Activated CD4-positive, alpha-beta T cell treated with anti-CD3 and anti-CD28 coated beads, Interleukin-2, amount 50 U/mL, for 1 hour (primary cell): Measurements from ENCODE around the gene PKDCC.
"Not testable (repeated sequence)": the region's sequence is repeated elsewhere in the genome, so short reads cannot be mapped to it uniquely, and the experiment has no call there.

Experiments
- DNase-seq: peaks from one replicate; pipeline ENCODE4 v3.0.0-alpha.2; 2020

Gene PKDCC

DNA sequence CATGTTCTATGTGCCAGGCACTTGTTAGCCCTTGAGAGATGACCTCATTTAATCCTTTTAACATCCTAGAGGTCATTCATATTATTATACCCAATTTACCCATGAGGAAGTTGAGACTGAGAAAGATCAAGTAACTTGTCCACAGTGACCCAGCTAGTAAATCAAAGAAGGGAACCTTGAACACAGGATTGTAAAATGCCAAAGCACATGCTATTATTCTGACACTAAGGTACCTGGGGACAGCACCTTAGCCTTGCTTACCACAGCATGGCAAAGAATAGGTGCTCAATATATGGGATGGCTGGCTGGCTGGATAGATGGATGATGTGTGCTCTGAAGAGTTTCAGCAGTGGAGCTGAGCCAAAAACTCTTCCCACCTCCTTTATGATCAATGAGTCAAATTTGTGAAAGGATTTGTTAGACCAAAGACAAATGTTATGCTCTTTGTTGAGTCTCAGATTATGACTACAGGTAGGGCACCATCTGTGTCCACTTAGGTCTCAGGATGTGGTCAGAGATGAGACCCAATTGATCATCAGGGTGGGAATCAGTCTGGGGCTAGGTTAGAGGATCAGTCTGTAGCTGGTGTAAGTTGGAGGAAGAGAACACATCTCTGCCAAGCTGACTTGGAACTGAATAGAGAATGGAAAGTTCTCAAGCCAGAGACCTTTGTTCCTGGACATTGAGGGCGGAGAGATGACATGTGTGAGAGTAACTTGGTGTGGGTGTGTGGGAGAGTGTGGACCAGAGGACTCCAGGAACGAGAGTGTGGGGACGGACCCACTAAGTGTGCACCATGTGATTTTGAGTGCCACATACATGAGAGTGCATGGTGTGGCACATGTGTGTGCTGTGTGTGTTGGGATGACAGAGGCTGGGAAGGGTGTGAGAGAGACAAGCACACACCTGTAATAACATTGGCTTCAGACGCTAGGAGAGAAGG, 16.3 kb upstream of the PKDCC start:
- DNase-seq: no peak

DNA sequence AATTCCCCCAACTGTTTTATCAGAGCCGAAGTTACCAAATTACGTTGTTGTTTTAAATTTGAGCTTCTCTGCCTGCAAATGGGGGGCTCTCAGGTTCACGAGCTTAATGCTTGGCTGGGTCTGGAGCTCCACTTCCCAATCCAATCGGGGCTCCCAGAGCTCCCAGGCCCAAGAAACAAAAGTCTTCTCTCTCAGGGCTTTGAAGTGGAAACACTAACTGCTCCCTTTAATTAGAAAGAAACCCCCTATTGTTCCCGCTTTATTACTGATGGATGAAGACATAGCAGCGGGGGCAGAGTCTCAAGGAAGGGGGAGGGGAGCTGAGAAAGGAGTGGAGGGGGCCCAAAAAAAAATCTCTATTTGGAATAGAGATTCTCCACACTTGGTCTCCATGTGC, 15.6 kb upstream of the PKDCC start:
- no peak for DNase-seq

DNA sequence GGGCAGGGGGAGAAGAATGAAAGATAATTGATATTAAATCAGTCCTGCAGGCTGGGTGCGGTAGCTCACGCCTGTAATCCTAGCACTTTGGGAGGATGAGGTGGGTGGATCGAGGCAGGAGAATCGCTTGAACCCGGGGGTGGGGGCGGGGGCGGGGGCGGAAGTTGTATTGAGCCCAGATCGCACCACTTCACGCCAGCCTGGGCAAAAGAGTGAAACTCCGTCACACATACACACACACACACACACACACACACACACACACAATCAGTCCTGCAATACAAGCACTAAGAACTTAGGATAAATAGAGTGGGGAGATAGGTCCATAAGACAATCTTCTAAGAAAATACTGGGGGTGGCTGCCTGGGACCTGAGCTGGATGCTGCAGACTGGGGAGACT, 15.1 kb upstream of the PKDCC start:
- no peak for DNase-seq

DNA sequence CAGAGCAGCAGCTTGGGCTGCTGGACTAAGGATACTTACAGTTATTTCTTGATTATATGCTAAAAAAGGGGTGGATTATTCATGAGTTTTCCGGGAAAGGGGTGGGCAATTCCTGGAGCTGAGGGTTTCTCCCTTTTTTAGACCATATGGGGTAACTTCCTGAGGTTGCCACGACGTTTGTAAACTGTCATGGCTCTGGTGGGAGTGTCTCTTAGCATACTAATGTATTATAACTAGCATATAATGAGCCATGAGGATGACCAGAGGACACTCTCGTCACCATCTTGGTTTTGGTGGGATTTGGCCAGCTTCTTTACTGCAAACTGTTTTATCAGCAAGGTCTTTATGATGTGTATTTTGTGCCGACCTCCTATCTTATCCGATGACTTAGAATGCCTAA, 13.7 kb upstream of the PKDCC start:
- DNase-seq: not testable (repeated sequence)

DNA sequence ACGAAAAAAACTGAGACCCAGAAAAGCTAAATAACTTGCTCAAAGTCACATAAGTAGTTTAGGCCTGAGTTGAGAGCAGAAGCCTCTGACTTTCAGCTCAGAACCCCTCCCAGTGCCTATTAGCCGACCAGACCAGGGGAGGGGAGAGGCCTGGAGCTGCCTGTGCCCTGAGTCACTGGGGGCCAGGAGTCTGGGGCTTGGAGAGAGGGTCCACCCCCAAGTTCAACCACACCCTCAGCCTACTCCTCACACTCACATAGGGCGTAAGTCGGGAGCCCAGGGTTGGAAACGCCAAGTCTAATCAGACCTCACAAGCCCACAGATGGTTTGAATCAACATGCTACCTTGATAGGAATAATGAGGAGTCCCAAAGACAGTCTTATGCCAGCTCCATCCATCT, 12.6 kb upstream of the PKDCC start:
- no peak for DNase-seq

DNA sequence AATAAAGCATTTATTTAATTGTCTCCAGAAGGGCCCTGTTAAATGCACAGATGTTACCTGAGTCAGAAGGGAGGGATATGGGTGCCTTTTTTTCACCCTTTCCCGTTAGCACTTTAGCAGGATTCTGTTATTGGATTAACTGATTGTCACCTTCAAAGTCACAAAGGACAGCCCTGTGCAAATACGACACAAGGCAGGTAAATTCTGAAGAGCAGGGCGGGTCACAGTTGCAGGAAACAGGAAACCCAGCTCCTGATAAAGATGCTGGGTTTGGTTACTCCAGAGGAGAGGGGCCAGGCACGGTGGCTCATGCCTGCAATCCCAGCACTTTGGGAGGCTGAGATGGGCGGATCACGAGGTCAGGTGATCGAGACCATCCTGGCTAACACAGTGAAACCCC, 11.4 kb upstream of the PKDCC start:
- DNase-seq: no peak

DNA sequence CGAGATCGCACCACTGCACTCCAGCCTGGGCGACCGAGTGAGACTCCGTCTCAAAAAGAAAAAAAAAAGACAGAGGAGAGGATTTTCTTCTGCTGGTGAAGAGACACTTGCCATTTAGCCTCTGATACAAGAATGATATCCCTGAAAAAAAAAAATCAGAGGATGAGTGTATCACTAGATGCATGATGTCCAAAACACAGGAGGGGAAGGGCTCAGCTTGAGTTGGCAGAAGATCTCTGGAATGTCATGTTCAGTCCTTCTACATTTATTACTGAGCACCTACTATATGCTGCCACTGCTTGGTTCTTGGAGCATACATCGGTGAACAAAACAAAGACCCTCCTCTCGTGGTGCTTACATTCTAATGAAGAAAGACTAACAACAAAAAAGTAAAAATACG, 10.9 kb upstream of the PKDCC start:
- no peak for DNase-seq

DNA sequence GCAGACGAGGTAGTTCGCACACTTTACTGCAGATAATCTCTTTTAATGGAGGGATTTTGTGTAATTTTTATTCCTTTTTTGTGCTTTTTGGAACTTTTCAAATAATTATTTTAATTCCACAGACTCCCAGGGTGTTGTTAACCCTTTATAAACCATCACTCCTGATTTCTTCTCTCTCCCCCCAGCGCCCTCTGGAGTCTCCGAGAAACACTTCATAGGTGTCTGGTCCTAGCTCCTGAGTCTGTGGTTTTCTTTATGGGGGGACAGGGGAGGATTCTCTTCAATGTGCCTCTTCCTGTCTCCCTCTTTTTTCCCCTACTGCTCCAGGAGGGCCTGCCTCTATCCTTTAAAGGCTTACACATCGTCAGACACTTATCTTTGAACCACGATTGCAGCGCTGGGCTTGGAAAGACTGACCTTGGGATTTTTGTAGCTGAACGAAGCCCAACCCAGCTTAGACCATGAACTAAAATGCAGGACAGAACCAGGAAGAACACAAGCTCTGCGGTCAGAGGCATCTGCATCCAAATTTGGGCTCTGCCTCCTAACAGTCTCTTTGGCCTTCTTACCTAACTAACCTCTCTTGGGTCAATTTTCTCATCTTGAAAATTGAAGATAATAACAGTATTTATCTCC, 7.1 kb upstream of the PKDCC start:
- no peak for DNase-seq

DNA sequence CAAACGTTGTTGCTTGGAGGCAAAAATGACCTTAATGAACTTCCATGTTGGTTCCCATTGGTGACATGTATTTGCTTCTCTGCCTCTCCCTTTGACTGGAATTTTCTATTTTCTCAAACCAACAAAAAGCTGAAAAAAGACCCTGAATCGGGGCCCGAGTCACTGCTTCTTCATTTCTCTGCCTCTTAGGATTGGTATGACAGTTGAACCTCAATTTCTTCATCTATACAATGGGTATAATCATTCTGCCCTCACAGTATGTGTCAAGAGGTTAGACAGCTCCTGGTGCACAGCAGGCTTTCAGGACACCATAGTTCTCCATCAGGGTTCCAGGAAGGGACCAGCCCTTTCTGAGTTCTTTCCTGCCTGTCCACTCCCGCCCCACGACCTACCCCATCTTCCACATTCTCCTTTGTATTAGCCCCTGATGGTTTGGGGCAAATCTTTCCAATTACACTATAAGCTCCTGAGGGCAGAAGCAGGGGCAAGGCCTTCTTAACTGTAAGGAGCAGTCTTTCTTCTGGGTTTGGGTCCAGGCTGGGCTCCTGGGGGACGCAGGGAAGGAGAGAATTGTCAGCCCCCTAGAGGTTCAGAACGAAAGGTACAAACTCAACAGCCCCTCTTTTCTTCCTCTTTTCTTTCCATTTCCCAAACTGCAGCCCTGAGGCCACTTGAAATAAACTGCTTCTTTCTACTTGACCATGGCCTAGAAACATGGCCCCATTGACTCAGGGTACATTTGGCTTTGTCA, 6.3 kb upstream of the PKDCC start:
- no peak for DNase-seq

DNA sequence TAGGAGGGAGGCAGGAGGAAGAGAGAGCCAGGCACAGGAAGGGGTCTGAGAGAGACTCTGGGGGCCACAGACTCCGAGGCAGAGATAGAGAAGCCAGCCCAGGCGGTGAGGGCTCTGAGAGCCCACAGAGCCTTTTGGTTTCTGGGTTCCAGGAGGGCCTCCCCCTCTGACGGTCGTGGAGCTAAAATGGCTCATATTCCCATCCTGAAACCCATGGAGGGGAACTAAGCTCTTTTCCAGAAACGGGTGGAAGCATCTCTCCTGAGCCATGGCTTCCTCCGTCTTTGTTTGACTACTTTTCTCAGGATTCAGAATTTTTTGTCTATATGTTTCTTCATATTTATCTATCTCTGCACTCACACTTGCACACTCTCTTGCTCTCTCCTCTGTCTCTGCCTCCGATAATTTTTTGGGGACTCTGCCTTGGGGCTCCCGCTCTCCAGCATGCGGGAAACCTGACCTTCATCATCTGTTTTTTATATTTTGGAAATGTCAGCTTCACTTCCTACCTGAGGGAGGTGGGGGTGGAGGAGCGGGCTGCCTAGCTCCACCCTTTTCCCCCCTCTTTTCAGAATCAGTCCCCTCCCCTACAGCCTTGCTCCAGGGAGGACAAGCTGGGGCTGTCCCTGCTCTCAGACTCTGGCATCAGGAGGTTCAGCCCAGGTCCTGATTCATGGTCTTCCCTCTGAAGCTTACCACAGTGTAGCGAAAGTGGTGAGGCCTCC, 5.0 kb upstream of the PKDCC start:
- DNase-seq: no peak

DNA sequence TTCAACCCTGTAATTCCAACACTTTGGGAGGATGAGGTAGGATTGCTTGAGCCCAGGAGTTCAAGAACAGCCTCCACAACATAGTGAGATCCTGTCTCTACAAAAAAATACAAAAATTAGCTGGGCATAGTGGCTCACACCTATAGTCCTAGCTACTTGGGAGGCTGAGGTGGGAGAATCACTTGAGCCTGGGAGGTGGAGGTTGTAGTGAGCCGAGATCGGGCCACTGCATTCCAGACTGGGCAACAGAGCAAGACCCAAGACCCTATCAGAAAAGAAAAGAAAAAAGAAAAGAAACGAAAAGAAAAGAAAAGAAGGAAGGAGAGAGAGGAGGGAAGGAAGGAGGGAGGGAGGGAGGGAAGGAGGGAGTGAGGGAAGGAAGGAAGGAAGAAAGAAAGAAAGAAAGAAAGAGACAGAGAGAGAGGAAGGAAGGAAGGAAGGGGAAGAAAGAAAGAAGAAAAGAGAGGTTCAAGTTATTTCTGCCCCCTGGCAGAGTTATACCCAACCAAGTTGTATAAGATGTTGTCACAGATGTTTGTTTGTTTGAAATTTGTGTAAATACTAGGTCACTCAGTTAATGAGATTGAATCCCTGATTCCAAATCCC, 3.9 kb upstream of the PKDCC start:
- DNase-seq: no peak

DNA sequence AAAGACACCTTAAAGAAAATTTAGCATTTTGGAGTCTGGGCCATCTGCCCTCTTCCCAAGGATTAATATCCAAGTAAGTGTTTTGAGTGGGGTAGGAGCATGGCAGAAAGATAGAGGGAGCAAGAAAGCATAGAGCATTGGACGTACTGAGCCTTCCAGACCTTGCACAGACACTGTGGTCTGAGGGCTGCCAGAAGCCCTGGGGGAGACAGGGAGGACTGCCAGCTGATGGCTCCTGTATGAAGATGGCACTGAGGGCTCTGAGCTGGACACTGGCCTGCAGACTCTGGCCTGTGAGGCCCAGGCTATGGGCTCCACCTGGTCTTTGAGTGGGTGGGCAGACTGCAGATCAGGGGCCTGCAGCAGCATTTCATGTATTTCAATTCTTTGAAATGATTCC, 2.9 kb upstream of the PKDCC start:
- DNase-seq: no peak

DNA sequence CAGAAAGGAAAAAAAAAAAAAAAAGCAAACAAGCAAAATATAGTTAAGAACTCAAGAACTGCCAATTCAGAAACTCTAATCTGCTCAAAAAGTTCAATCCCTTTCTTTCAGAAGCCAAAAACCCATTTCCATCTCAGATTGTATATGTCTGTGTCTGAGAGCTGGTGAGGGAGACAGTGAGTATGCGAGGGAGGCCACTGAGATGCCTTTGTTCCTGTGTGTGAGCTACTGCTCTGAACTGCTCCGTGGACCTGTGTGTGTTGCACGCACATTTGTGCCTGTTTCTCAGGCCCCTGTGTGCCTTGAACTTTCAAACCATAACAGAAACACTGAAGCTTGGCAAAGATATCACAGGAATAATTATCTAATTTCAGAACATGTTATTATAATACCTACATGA, 2.5 kb upstream of the PKDCC start:
- DNase-seq: no peak

DNA sequence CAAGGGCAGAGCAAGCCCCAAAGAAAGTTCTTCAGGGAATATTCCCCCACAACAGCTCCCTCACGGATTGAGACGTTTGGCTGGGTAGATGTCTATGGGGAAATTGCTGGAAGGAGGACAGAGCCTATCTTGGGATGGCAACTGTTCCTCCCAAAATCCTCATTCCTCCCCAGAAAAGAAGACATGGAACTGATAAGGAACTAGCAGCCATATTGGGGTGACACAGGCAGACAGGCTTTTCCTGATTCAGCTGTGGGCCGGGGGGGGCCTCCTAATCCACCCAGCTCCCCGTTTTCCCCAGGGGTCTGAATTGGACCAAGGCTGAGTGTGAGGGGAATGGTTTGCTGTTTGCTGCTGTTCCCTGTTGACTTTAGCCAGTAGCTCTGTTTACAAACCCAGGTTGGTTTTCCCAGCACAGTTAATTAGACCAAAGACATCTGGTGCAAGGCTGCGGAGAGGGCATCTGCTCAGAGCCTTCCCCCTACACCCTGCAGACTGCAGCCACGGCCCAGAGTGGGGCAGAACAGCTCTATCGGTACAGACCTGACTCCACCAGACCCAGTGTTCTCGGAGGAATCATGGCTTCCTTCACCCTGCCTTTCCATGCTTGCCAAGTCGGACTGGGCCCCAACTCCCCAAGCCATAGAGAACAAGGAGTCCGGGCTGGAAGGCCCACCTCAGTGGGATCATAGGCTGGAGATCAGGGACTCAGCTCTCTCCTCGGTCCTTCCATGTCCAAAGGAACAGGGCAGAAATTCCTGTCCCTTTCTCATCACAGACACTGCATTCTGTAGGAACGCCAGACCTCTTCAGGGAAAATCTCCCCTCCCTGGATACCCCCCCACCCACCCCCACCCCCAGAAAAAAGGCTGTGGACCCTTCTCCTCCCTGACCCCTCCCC, 1.7 kb upstream of the PKDCC start:
- DNase-seq: no peak

DNA sequence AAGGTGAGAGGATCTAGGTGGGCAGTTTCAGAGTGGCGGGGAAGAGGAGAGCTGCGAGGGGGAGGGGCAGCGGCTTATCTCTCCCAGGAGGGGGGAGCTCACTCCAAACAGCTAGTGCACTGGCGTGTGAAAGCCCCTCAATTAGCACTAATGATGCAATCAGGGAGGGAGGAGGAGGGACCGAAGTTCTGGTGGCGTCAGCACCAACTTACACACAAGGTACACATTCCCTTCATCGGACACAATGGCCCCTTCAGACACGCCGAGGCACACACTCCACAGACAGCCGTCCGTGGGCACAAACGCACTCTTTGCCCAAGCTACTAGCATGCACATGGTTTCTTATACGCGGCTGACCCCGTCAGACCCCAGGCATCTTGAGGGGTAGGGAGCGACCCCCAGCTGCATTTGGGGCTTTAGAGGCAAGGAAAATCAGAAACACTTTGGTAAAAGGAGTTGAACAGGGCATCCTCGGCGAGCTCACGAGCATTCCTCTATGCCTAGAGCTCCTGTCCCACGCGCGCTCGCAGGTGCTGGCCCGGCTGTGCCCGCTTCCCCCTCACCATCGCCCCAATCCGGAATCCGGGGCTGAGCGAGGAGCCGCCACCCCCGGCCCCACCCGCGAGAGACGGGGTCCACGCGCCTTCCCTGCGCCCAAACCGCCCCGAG, 868 bp upstream of the PKDCC start:
- no peak for DNase-seq

DNA sequence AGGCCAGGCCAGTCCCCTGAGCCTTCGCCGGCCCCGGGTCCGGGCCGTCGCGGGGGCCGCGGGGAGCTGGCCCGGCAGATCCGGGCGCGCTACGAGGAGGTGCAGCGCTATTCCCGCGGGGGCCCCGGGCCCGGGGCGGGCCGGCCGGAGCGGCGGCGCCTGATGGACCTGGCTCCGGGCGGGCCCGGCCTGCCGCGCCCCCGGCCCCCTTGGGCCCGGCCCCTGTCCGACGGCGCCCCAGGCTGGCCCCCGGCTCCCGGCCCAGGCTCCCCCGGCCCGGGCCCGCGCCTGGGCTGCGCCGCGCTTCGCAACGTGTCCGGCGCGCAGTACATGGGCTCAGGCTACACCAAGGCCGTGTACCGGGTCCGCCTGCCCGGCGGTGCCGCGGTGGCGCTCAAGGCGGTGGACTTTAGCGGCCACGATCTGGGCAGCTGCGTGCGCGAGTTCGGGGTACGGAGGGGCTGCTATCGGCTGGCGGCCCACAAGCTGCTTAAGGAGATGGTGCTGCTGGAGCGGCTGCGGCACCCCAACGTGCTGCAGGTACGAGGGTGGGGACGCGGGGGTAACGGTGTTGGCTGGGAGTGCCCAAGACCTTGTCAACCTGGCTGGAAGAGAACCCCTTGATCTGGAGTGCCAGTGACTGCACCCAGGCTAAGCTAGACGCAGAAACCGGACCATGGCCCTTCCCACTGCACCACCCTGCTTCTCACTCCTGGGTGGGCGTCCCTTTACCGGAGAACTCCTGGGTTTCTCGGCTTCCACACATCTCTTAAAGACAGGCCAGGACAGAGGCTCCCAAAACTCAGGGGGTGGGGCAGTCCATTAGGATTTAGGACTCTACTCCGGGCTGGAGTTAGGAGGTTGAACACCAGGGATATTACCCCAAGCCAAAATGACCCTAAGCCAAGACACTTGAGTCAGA, 739 bp downstream of the PKDCC start:
- no peak for DNase-seq

DNA sequence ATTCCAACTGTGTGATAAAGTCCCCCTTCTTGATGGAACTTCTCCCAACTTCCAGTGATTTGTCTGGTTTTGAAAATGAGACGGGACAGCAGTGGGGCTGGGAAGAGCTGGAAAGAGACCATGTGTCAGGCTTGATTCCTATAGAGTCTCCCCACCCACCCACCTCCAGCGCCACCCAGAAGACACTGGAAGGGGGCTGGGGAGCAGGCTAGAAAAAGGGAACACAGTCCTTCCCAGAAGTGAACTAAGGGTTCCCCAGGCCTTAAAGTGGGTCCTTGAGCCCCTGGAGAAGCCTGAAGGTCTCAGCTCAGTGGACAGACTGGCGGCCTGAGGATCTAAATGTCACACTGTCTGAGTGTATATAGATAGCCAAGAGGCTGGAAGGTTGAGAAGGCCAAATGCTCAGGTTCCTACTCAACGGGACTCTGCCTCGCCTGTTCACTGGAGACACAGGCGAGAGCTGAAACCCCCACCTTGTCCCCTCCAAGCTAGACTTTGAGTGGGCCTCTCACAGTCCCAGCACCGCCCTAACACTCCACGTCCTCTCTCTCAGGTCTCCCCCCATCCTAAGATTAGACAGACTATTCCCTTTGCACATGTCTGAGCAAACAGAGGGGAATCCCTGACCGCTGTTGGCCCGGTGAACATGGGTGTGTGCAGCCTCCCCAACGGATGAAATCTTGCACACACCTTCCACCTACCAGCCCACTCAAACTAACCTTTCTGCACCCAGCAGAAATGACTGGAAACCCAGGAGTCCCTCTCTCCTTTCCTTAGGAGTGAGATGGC, 1.6 kb downstream of the PKDCC start:
- no peak for DNase-seq

DNA sequence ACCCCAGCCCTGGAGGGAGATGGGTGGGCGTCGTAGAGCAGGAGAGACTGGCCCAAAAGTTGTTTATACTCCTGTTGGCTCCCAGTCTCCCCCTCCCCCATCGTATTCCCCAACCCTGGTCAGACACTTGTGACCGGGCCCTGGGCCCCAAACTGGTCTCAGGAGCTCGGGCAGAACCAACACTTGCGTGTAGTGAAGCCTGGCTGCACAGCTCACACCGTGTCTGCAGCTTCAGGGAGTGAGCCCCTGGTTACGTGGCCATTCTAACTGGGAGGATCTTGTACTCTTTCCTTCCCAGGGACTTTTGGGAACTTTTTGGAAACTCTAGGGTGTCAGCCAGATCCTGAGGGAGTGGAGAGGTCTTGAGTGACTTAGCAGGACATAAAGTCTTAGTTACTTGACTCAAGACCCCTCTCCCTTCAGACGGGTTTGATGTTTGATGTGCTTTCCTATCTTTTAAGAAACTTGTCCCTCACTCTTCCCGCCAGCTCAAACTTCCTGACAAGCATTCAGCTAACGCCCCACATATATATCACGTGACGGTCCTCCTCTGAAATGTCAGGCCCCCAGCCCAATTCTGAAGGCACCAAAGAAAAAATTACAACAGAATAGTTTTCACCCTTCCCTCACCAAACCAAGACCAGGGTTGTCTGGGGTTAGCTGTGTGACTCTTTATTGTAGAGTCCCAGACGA, 2.3 kb downstream of the PKDCC start:
- DNase-seq: no peak
